Measurements from ENCODE around the gene AASS. TPM values are rescaled to one million over a fixed set of nuclear protein-coding genes. Genes with fewer than 3 reads are reported as not detected.

AASS gene
- total and polyA plus RNA-seq, 12 donors: 7.7 to 27.8 (median 20.2) TPM

DNA sequence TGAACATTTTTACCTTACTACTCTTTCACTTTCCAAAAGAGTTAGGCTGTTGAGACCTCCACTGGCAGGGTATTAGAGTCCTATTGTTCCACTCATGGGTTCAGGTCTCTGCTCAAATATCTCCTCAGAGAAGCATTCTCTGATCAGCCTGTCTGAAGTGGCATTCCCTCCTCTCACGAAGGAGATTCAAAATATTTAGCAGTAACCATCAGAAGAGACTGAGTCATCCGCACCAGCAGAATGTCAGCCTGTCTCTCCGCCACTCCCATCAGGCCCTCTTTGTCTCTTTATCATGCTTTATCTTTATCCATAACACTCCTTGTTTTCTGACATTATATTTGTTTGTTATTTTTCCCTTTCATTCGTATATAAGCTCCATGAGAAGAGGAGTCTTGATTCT, 79.1 kb downstream of the AASS start:
- no peak overlapping the region for H3K27ac ChIP-seq
- no peak for DNase-seq
- TF ChIP-seq, protein P1, sequence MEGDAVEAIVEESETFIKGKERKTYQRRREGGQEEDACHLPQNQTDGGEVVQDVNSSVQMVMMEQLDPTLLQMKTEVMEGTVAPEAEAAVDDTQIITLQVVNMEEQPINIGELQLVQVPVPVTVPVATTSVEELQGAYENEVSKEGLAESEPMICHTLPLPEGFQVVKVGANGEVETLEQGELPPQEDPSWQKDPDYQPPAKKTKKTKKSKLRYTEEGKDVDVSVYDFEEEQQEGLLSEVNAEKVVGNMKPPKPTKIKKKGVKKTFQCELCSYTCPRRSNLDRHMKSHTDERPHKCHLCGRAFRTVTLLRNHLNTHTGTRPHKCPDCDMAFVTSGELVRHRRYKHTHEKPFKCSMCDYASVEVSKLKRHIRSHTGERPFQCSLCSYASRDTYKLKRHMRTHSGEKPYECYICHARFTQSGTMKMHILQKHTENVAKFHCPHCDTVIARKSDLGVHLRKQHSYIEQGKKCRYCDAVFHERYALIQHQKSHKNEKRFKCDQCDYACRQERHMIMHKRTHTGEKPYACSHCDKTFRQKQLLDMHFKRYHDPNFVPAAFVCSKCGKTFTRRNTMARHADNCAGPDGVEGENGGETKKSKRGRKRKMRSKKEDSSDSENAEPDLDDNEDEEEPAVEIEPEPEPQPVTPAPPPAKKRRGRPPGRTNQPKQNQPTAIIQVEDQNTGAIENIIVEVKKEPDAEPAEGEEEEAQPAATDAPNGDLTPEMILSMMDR (IDR thresholded peaks at IDR 0.05): no peak
- TF ChIP-seq POLR2A (IDR thresholded peaks at IDR 0.05): no peak
- no peaks in the 10 kb centered on the region for H3K4me1 ChIP-seq (replicated peaks in 1 of 2)
- intact Hi-C loops (cut with DNase I): no loop called here
- no peaks in the 10 kb centered on the region for H3K36me3 ChIP-seq (replicated peaks in 1 of 2)
- H3K4me3 ChIP-seq: no peak overlapping the region
- H3K27me3 ChIP-seq: no peaks in the 10 kb centered on the region
- WGBS, 4 donors: 83 to 85% (median 84%) methylated on average over 4 of the region's 4 CpGs
- H3K9me3 ChIP-seq (replicated peaks in 1 of 3): no peaks in the 10 kb centered on the region

DNA sequence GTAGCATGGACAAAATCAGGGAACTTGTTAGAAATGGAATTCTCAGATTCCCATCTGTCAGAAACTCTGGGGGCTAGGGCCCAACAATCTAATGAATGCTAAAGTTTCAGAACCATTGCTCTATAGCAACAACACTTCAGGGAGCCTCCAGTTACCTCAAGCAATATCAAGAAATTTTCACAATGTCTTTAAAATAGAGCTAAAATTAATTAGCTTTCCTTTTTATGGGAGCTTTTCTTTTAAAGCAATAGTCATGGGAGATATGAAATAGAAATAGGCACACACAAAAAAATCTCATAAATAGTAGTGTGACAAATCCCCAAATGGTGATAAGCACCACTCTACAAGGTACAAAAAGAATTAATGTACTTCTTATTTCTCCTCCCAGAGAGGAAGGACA, 80.9 kb downstream of the AASS start:
- no peaks in the 10 kb centered on the region for H3K36me3 ChIP-seq (replicated peaks in 1 of 2)
- no peaks in the 10 kb centered on the region for H3K27me3 ChIP-seq
- H3K4me1 ChIP-seq (replicated peaks in 1 of 2): no peaks in the 10 kb centered on the region
- TF ChIP-seq, protein P1 (IDR thresholded peaks at IDR 0.05): no peak
- no peak for TF ChIP-seq POLR2A (IDR thresholded peaks at IDR 0.05)
- no peak overlapping the region for H3K27ac ChIP-seq
- no peaks in the 10 kb centered on the region for H3K9me3 ChIP-seq (replicated peaks in 1 of 3)
- intact Hi-C loops (cut with DNase I): no loop called here
- no peak overlapping the region for H3K4me3 ChIP-seq
- no peak for DNase-seq

DNA sequence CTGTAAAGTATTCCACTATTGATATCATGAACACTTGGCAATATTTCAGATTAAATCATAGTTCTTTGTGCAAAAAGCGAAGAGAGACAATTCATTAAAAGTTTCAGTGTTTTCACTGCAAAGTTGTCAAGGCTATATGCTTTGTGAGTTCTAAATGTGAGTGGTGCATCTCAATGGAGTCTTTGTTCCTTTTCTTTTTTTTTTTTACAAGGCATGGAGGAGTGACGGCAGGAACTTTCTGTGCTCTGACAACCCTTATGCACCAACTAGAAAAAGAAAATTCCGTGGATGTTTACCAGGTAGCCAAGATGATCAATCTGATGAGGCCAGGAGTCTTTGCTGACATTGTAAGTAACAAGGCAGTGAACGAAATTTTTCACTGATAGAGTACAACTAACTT, 84.5 kb downstream of the AASS start:
- Histone ChIP-seq H3K4me1 (replicated peaks in 1 of 2) (no peaks in the 10 kb centered on the region), H3K9me3 (replicated peaks in 1 of 3) (no peaks in the 10 kb centered on the region), H3K27me3 (no peaks in the 10 kb centered on the region), H3K4me3 (no peak overlapping the region), H3K36me3 (replicated peaks in 1 of 2) (no peaks in the 10 kb centered on the region), H3K27ac (no peak overlapping the region)
- DNase-seq: no peak
- no peak for TF ChIP-seq POLR2A (IDR thresholded peaks at IDR 0.05)
- TF ChIP-seq, protein P1 (IDR thresholded peaks at IDR 0.05): no peak
- 61 to 71% (median 66%) methylated on average over 4 of the region's 4 CpGs for WGBS, 4 donors
- intact Hi-C loops (cut with DNase I): no loop called here

DNA sequence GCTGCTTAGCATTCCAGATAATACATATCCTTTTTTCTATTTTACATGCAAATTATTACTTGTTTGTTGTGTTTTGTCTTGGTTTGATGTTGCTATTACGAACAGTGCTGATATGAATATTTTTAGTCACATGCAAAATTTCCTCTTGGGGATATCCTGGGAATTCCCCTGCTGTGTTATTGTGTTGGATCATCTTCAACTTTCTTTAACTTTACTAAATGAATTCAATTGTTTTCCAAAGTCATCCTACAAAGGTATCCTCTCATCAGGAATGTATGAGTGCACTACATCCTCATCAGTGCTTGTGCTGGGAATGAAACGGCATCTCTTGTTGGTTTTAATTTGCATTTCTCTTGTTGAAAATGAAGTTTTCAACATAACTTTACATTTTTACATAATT, 87.1 kb downstream of the AASS start:
- H3K27ac ChIP-seq: no peak overlapping the region
- H3K4me1 ChIP-seq (replicated peaks in 1 of 2): no peaks in the 10 kb centered on the region
- H3K9me3 ChIP-seq (replicated peaks in 1 of 3): no peaks in the 10 kb centered on the region
- WGBS, 4 donors: 65 to 73% (median 66%) methylated on average over 2 of the region's 2 CpGs
- no peaks in the 10 kb centered on the region for H3K36me3 ChIP-seq (replicated peaks in 1 of 2)
- H3K4me3 ChIP-seq: no peak overlapping the region
- no peak for TF ChIP-seq POLR2A (IDR thresholded peaks at IDR 0.05)
- TF ChIP-seq, protein P1 (IDR thresholded peaks at IDR 0.05): no peak
- no peaks in the 10 kb centered on the region for H3K27me3 ChIP-seq
- DNase-seq: no peak
- intact Hi-C loops (cut with DNase I): no loop called here

Data from adrenal gland (tissue), 12 donors.